Hypothalamus (tissue), 51 donors: ENCODE data around the gene RAB28.
"Not testable (repeated sequence)": the region's sequence is repeated elsewhere in the genome, so short reads cannot be mapped to it uniquely, and the experiment has no call there.

ENCODE experiments used
- DNase-seq, 51 donors: peaks; one replicate each; lab custom pipeline; 2025; lab: John Stamatoyannopoulos, UW

RAB28 gene

GRCh38 chr4:13454786-13455185, 29.4 kb downstream of the RAB28 start:
- DNase-seq, result no peak

DNA sequence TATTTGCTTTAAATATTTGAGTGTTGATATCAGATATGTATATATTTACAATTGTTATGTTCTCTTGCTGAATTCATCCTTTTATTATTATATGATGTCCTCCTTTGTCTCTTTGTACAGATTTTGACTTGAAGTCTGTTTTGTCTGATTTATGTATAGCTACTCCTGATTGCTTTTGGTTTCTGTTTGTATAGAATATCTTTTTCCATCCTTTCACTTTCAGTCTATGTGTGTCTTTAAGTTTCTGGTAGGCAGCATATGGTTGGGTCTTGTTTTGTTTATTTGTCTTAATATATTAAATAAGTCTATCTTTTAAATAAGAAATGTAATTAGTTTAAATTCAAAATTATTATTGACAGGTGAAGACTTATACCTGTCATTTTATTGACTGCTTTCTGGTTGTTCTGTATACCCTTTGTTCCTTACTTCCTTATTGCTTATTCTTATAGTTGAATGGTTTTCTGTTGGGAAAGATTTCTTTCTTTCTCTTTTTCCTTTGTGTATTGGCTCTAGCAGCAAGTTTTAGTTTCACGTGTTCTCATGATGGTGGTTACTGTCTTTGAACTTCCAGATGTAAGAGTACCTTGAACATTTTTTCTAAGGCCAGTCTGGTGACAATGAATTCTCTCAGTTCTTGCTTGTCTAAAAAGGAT, 31.1 kb downstream of the RAB28 start:
- no peak for DNase-seq

GRCh38 chr4:13449590-13449989, 34.5 kb downstream of the RAB28 start:
- no peak for DNase-seq

- DNase-seq, result no peak
Observed at GRCh38 chr4:13445841-13446790, 38.0 kb downstream of the RAB28 start.

GRCh38 chr4:13441506-13441905, 42.6 kb downstream of the RAB28 start:
- DNase-seq, result no peak

DNA sequence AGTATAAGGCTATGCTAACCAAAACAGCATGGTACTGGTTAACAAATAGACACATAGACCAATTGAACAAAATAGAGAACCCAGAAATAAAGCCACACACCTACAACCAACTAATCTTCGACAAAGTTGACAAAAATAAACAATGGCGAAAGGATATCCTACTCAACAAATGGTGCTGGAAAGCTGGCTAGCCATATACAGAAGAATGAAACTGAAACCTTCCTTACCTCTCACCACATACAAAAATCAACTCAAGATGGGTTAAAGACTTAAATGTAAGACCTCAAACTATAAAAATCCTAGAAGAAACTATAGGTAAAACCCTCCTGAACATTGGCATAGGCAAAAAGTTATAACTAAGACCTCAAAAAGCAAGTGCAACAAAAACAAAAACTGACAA, 47.2 kb downstream of the RAB28 start:
- DNase-seq, result no peak

- no peak for DNase-seq
Observed at GRCh38 chr4:13432453-13432852, 51.7 kb downstream of the RAB28 start.

- no peak for DNase-seq
Observed at GRCh38 chr4:13430834-13431568, 53.1 kb downstream of the RAB28 start.

GRCh38 chr4:13427599-13428325, 56.4 kb downstream of the RAB28 start:
- DNase-seq, result no peak

DNA sequence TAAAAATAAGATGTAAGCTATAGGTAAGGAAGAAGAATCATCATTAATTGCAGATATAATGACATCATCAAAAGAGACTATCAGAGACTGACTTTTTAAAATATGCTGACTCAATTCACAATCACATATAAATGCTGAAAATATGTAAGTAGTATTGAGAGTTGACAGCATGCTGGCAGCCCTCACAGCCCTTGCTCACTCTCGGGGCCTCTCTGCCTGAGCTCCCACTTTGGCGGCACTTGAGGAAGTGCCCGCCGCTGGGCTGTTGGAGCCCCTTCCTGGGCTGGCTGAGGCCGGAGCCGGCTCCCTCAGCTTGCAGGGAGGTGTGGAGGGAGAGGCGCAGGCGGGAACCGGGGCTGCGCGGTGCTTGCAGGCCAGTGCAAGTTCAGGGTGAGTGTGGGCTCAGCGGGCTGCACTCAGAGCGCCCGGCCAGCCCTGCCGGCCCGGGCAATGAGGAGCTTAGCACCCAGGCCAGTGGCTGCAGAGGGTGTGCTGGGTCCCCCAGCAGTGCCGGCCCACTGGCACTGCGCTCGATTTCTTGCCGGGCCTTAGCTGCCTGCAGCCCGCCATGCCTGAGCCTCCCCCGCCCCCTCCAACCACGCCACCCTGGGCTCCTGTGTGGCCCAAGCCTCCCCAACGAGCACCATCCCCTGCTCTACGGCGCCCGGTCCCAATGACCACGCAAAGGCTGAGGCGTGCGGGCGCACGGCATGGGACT, 68.9 kb downstream of the RAB28 start:
- DNase-seq, result no peak

DNA sequence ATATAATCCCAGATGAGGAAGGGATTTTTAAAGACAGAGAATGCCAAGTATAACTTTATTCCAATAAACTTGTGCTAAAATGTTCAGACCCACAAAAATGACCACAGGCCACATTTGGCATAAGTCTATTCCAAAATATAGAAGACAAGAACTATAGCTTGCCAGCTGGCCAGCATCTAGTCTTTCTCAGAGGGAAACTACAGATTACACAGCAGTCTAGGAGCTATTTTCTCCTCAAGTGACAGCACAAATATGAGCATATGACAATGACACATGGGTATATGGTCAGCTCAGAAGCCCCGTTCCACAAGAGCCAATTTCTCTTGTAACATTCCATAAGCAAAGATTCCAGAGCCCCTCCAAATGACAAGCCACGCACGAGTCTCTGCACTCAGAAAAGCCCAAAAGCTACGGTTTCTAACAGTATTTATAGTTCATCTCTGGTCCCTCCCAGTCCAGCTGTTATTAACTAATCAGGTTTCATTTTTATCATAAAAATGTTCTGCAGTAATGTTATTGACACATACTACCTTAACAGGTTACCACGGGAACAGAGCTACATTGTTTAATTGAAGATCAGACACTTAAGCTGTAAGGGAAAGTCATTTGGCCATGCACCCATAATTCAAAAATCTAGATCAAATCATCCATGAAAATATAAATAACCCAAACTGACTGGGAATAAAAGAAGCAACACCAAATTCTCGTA, 70.3 kb downstream of the RAB28 start:
- DNase-seq, result no peak

GRCh38 chr4:13411942-13412341, 72.2 kb downstream of the RAB28 start:
- DNase-seq, result no peak

DNA sequence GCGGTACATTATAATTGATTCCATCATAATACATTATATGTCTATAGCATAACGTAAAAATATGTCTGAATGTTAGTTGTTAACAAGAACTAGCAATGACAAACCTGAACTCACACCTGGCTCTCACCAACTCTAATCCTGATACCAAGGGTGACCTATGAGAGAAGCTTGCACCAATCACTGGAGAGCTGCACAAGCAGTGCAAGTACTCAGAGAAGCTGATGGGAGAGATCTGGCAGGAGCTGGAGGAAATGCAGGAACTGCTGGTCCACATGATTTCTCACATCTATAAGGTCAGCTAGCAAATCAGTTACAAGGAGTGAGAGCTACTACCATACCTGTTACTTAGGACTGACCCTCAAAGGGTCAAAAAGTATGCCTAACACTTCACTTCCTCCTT, 74.8 kb downstream of the RAB28 start:
- DNase-seq, result no peak

DNA sequence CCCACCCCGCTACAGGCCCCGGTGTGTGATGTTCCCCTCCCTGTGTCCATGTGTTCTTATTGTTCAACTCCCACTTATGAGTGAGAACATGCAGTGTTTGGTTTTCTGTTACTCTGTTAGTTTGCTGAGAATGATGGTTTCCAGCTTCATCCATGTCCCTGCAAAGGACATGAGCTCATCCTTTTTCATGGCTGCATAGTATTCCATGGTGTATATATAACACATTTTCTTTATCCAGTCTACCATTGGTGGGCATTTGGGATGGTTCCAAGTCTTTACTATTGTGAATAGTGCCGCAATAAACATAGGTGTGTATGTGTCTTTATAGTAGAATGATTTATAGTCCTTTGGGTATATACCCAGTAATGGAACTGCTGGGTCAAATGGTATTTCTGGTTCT, 78.0 kb downstream of the RAB28 start:
- DNase-seq, result not testable (repeated sequence)

DNA sequence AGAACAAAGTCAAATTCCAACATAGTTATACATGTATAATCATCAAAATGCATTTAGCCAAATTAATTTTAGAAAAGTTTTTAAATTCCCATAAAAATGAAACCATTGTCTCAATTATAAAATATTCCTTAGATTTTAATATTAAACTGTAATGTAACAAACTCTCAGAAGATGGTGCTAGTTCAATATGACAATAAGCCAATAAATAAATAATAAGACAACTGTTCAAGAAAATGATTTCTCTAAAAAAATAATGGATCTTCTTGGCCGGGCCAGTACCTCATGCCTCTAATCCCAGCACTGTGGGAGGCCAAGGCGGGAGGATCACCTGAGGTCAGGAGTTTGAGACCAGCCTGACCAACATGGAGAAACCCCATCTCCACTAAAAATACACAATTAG, 80.3 kb downstream of the RAB28 start:
- no peak for DNase-seq

GRCh38 chr4:13403326-13403725, 80.8 kb downstream of the RAB28 start:
- no peak for DNase-seq

GRCh38 chr4:13399257-13399656, 84.9 kb downstream of the RAB28 start:
- DNase-seq, result no peak

DNA sequence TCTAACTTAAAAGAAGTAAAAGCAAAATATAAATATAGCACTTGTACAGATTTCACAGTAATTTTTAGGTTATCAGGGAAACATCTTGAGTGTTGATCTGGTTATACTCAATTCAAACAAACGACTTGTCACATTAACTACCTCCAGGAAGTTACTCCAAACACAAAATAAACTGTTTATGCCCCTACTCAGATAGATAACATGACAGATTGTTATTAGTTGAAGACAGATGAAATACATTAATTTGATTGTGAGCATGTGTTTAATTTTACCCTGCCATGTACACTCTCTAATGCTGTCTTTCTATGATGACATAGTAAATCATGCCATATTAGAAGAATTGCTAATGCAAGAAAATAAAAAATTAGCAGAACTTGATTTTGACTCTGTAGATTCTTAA, 88.0 kb downstream of the RAB28 start:
- DNase-seq, result no peak

DNA sequence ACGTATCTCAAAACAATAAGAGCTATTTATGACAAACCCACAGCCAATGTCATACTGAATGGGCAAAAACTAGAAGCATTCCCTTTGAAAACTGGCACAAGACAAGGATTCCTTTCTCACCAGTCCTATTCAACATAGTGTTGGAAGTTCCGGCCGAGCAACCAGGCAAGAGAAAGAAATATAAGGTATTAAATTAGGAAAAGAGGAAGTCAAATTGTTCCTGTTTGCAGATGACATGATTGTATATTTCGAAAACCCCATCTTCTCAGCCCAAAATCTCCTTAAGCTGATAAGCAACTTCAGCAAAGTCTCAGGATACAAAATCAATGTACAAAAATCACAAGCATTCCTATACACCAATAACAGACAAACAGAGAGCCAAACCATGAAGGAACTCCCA, 94.2 kb downstream of the RAB28 start:
- DNase-seq, result not testable (repeated sequence)
